Measurements from ENCODE around the gene ATP8B4.

GRCh38 chr15:49883121-49883520 lies 235.9 kb downstream of the ATP8B4 start:
- no peak for TF ChIP-seq POLR2AphosphoS5 (IDR thresholded peaks at IDR 0.05; ENCODE audit: low read depth, low read length)
- TF ChIP-seq CTCF (IDR thresholded peaks at IDR 0.05): no peak
- TF ChIP-seq, protein P1, sequence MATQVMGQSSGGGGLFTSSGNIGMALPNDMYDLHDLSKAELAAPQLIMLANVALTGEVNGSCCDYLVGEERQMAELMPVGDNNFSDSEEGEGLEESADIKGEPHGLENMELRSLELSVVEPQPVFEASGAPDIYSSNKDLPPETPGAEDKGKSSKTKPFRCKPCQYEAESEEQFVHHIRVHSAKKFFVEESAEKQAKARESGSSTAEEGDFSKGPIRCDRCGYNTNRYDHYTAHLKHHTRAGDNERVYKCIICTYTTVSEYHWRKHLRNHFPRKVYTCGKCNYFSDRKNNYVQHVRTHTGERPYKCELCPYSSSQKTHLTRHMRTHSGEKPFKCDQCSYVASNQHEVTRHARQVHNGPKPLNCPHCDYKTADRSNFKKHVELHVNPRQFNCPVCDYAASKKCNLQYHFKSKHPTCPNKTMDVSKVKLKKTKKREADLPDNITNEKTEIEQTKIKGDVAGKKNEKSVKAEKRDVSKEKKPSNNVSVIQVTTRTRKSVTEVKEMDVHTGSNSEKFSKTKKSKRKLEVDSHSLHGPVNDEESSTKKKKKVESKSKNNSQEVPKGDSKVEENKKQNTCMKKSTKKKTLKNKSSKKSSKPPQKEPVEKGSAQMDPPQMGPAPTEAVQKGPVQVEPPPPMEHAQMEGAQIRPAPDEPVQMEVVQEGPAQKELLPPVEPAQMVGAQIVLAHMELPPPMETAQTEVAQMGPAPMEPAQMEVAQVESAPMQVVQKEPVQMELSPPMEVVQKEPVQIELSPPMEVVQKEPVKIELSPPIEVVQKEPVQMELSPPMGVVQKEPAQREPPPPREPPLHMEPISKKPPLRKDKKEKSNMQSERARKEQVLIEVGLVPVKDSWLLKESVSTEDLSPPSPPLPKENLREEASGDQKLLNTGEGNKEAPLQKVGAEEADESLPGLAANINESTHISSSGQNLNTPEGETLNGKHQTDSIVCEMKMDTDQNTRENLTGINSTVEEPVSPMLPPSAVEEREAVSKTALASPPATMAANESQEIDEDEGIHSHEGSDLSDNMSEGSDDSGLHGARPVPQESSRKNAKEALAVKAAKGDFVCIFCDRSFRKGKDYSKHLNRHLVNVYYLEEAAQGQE (IDR thresholded peaks at IDR 0.05; ENCODE audit: insufficient read depth in 1 of 2, low read depth in 2 of 2, low read length in 1 of 2): no peak
- TF ChIP-seq TCF7L2 (IDR thresholded peaks at IDR 0.05; ENCODE audit: low read depth, low read length): no peak
- no peak for TF ChIP-seq SIN3A (IDR thresholded peaks at IDR 0.05; ENCODE audit: borderline replicate concordance, insufficient read depth, low read depth, low read length)

All from Panc1 (cell line).